Neural progenitor cell (in vitro differentiated cells): ENCODE measurements around the gene BRINP1. TPM values are rescaled to one million over a fixed set of nuclear protein-coding genes. Genes with fewer than 3 reads are reported as not detected.

Experiments
- DNase-seq: peaks from one replicate; pipeline ENCODE4 v3.0.0-alpha.2; 2016; ENCODE audit warnings: low spot score
- H2AFZ ChIP-seq: fragments of 200-600 bp; sonication (generic); replicated peaks from 2 replicates; pipeline ENCODE4 v1.6.1; 2016; ENCODE audit warnings: antibody characterized with exemption
- H3F3A ChIP-seq: fragments of 200-600 bp; sonication (generic); 2 replicates; pipeline ENCODE4 v1.6.1; 2016; ENCODE audit warnings: antibody characterized with exemption, low read depth
- H3K27ac ChIP-seq: fragments of 200-600 bp; sonication (generic); 2 replicates; pipeline ENCODE4 v1.5.1; 2016; ENCODE audit warnings: mild to moderate bottlenecking
- H3K27me3 ChIP-seq: fragments of 200-600 bp; sonication (generic); 2 replicates; pipeline ENCODE4 v1.6.1; 2016; ENCODE audit warnings: mild to moderate bottlenecking, moderate library complexity
- H3K36me3 ChIP-seq: fragments of 200-600 bp; sonication (generic); 2 replicates; pipeline ENCODE4 v1.5.1; 2016
- H3K4me1 ChIP-seq: fragments of 200-600 bp; sonication (generic); 2 replicates; pipeline ENCODE4 v1.6.1; 2016; ENCODE audit warnings: mixed run types
- H3K4me2 ChIP-seq: fragments of 200-600 bp; sonication (generic); 2 replicates; pipeline ENCODE4 v1.6.1; 2016
- H3K4me3 ChIP-seq: fragments of 200-600 bp; sonication (generic); 2 replicates; pipeline ENCODE4 v1.5.1; 2016
- H3K79me2 ChIP-seq: fragments of 200-600 bp; sonication (generic); 2 replicates; pipeline ENCODE4 v1.6.1; 2016; ENCODE audit warnings: low read depth
- H3K9ac ChIP-seq: fragments of 200-600 bp; sonication (generic); 2 replicates; pipeline ENCODE4 v1.6.1; 2016
- H3K9me3 ChIP-seq: fragments of 200-600 bp; sonication (generic); 2 replicates; pipeline ENCODE4 v1.5.1; 2016; ENCODE audit warnings: low read depth
- H4K20me1 ChIP-seq: fragments of 200-600 bp; sonication (generic); 2 replicates; pipeline ENCODE4 v1.6.1; 2016; ENCODE audit warnings: low read depth
- H3K27ac Mint-ChIP-seq: 3 replicates; pipeline ENCODE4 v1.8.0; 2021; ENCODE audit warnings: mixed read lengths
- H3K27me3 Mint-ChIP-seq: 2 replicates; pipeline ENCODE4 v1.8.0; 2022; ENCODE audit warnings: low read depth, mild to moderate bottlenecking, inconsistent platforms, moderate library complexity, mixed read lengths; ENCODE audit not compliant: insufficient read depth
- H3K36me3 Mint-ChIP-seq: 3 replicates; pipeline ENCODE4 v1.8.0; 2021; ENCODE audit warnings: mixed read lengths
- H3K4me1 Mint-ChIP-seq: 3 replicates; pipeline ENCODE4 v1.8.0; 2021; ENCODE audit warnings: mixed read lengths
- H3K4me3 Mint-ChIP-seq: 3 replicates; pipeline ENCODE4 v1.8.0; 2021; ENCODE audit warnings: mild to moderate bottlenecking, moderate library complexity, mixed read lengths
- H3K9me3 Mint-ChIP-seq: 3 replicates; pipeline ENCODE4 v1.8.0; 2020; ENCODE audit warnings: mixed read lengths
- CTCF ChIP-seq: fragments of 200-600 bp; sonication (generic); IDR thresholded peaks from 2 replicates; pipeline ENCODE4 v1.5.1; 2017; ENCODE audit warnings: antibody characterized with exemption, mild to moderate bottlenecking
- EZH2 ChIP-seq: fragments of 200-600 bp; sonication (generic); IDR thresholded peaks from 2 replicates; pipeline ENCODE4 v1.6.1; 2017; ENCODE audit warnings: antibody characterized with exemption, mild to moderate bottlenecking, moderate library complexity
- EZH2phosphoT487 ChIP-seq: fragments of 200-600 bp; sonication (generic); IDR thresholded peaks from 2 replicates; pipeline ENCODE4 v1.6.1; 2017; ENCODE audit warnings: antibody characterized with exemption
- total RNA-seq: library from RNA; depleted of rRNA; stranded (reverse); fragments of >200 nt; gene quantifications from 2 replicates; pipeline ENCODE4 v1.2.3, GENCODE V29; 2015; ENCODE audit warnings: low replicate concordance

The BRINP1 gene
- total RNA-seq, 1 donor from 2014 or later: 0.62 TPM

GRCh38 chr9:119121899-119122298, 247.3 kb downstream of the BRINP1 start:
- Histone ChIP-seq H3K9me3 (no peaks in the 10 kb centered on the region), H3K79me2 (no peaks in the 10 kb centered on the region), H2AFZ (no peak overlapping the region), H3K27ac (no peak overlapping the region), H3K4me3 (no peak overlapping the region), H4K20me1 (no peaks in the 10 kb centered on the region), H3K9ac (no peak overlapping the region), H3K27me3 (no peaks in the 10 kb centered on the region), H3K4me1 (no peaks in the 10 kb centered on the region), H3F3A (no peaks in the 10 kb centered on the region), H3K36me3 (no peaks in the 10 kb centered on the region), H3K4me2 (no peak overlapping the region)
- no peaks in the 10 kb centered on the region for H3K27me3 Mint-ChIP-seq
- H3K4me1 Mint-ChIP-seq: no peaks in the 10 kb centered on the region
- H3K27ac Mint-ChIP-seq: no peak overlapping the region
- no peaks in the 10 kb centered on the region for H3K9me3 Mint-ChIP-seq
- DNase-seq: no peak
- no peaks in the 10 kb centered on the region for H3K36me3 Mint-ChIP-seq
- no peak for TF ChIP-seq CTCF
- TF ChIP-seq EZH2: no peak
- TF ChIP-seq EZH2phosphoT487: no peak
- H3K4me3 Mint-ChIP-seq: no peak overlapping the region

GRCh38 chr9:119117409-119117808, 251.8 kb downstream of the BRINP1 start:
- Mint-ChIP-seq H3K27me3 (no peaks in the 10 kb centered on the region), H3K4me1 (no peaks in the 10 kb centered on the region), H3K9me3 (no peaks in the 10 kb centered on the region), H3K27ac (no peak overlapping the region), H3K4me3 (no peak overlapping the region), H3K36me3 (no peaks in the 10 kb centered on the region)
- Histone ChIP-seq H3K36me3 (no peaks in the 10 kb centered on the region), H2AFZ (no peak overlapping the region), H3K79me2 (no peaks in the 10 kb centered on the region), H3F3A (no peaks in the 10 kb centered on the region), H3K4me3 (no peak overlapping the region), H3K4me2 (no peak overlapping the region), H3K9me3 (no peaks in the 10 kb centered on the region), H4K20me1 (no peaks in the 10 kb centered on the region), H3K27me3 (no peaks in the 10 kb centered on the region), H3K9ac (no peak overlapping the region), H3K4me1 (no peaks in the 10 kb centered on the region), H3K27ac (no peak overlapping the region)
- no peak for DNase-seq
- TF ChIP-seq EZH2phosphoT487 (no peak), CTCF (no peak)
